Fibroblast of lung (primary cell): Measurements from ENCODE around the gene KCTD16.

Source experiments
- EZH2 ChIP-seq: IDR thresholded peaks from 2 replicates; pipeline ENCODE4 v1.5.1; 2012; ENCODE audit warnings: low read length, control low read depth, mild to moderate bottlenecking; ENCODE audit errors: missing control alignments
- TF ChIP-seq, protein P1 (sequence below), 2 donors: IDR thresholded peaks in 1 of 2; conservative IDR thresholded peaks in 1 of 2; 1 replicate in 1 of 2; 2 replicates in 1 of 2; pipeline ENCODE4 v1.5.1; 2011 to 2012; ENCODE audit warnings: low read length in 2 of 2, control low read depth in 1 of 2, inconsistent platforms in 1 of 2, low read depth in 1 of 2, mild to moderate bottlenecking in 1 of 2

- TF ChIP-seq, protein P1, sequence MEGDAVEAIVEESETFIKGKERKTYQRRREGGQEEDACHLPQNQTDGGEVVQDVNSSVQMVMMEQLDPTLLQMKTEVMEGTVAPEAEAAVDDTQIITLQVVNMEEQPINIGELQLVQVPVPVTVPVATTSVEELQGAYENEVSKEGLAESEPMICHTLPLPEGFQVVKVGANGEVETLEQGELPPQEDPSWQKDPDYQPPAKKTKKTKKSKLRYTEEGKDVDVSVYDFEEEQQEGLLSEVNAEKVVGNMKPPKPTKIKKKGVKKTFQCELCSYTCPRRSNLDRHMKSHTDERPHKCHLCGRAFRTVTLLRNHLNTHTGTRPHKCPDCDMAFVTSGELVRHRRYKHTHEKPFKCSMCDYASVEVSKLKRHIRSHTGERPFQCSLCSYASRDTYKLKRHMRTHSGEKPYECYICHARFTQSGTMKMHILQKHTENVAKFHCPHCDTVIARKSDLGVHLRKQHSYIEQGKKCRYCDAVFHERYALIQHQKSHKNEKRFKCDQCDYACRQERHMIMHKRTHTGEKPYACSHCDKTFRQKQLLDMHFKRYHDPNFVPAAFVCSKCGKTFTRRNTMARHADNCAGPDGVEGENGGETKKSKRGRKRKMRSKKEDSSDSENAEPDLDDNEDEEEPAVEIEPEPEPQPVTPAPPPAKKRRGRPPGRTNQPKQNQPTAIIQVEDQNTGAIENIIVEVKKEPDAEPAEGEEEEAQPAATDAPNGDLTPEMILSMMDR (conservative IDR thresholded peaks at IDR 0.05 in 1 of 2, IDR thresholded peaks at IDR 0.05 in 1 of 2; ENCODE audit: low read depth in 1 of 2, low read length in 2 of 2): no peak
- no peak for TF ChIP-seq EZH2
Measured at GRCh38 chr5:144438237-144438636, 267.6 kb downstream of the KCTD16 start.
